Spleen (tissue), 11 donors: ENCODE results near the gene DNAJC10. TPM values are rescaled to one million over a fixed set of nuclear protein-coding genes. Genes with fewer than 3 reads are reported as not detected.
A peak's percentile ranks its signal among the peaks of the same experiment; 100 is the strongest.

Experiments used
- DNase-seq: peaks from one replicate; pipeline ENCODE4 v3.0.0-alpha.2; 2020
- H3K27ac ChIP-seq, 8 donors: fragments of 200-600 bp; sonication (generic) in 7 of 8; 1 replicate in 4 of 8; 2 replicates in 4 of 8; pipeline versions ENCODE4 v1.5.0 to v1.8.0; 2016 to 2021; ENCODE audit warnings: inconsistent platforms in 4 of 8, mild to moderate bottlenecking in 4 of 8, moderate library complexity in 1 of 8
- H3K27me3 ChIP-seq, 7 donors: fragments of 200-600 bp; sonication (generic) in 6 of 7; replicated peaks in 1 of 7; 1 replicate in 4 of 7; 2 replicates in 3 of 7; pipeline versions ENCODE4 v1.5.0 to v1.8.0; 2016 to 2021; ENCODE audit warnings: inconsistent platforms in 3 of 7, mild to moderate bottlenecking in 1 of 7
- H3K36me3 ChIP-seq, 6 donors: fragments of 200-600 bp; sonication (generic) in 5 of 6; 1 replicate in 4 of 6; 2 replicates in 2 of 6; pipeline versions ENCODE4 v1.5.0 to v1.8.0; 2016 to 2021; ENCODE audit warnings: inconsistent platforms in 2 of 6
- H3K4me1 ChIP-seq, 6 donors: fragments of 200-600 bp; sonication (generic) in 5 of 6; 1 replicate in 3 of 6; 2 replicates in 3 of 6; pipeline versions ENCODE4 v1.5.0 to v1.8.0; 2016 to 2021; ENCODE audit warnings: inconsistent platforms in 3 of 6
- H3K4me3 ChIP-seq, 8 donors: fragments of 200-600 bp; sonication (generic) in 7 of 8; 1 replicate in 4 of 8; 2 replicates in 4 of 8; pipeline versions ENCODE4 v1.5.0 to v1.8.0; 2016 to 2021; ENCODE audit warnings: inconsistent platforms in 4 of 8, mild to moderate bottlenecking in 4 of 8, moderate library complexity in 2 of 8
- H3K9me3 ChIP-seq, 8 donors: fragments of 200-600 bp; sonication (generic) in 7 of 8; 1 replicate in 4 of 8; 2 replicates in 4 of 8; pipeline versions ENCODE4 v1.5.0 to v1.8.0; 2016 to 2021; ENCODE audit warnings: inconsistent platforms in 4 of 8
- POLR2A ChIP-seq, 3 donors: fragments of 450-650 bp; IDR thresholded peaks; one replicate each; pipeline ENCODE4 v1.5.1; 2017; ENCODE audit warnings: antibody characterized with exemption in 3 of 3, mild to moderate bottlenecking in 1 of 3
- POLR2AphosphoS5 ChIP-seq, 3 donors: sonication (generic); formaldehyde crosslinking; IDR thresholded peaks; one replicate each; pipeline ENCODE4 v1.5.1; 2017; ENCODE audit warnings: antibody characterized with exemption in 3 of 3
- WGBS, 5 donors: extraction: QIAGEN DNeasy Blood & Tissue Kit in 3 of 5; methylation state at CpG; one replicate each; pipeline versions ENCODE4 v1.1.5 to v1.1.7; 2013 to 2018; 5-methylcytosine and 5-hydroxymethylcytosine counted together
- intact Hi-C: fragments of 100-400 bp; cut with DNase I; formaldehyde crosslinking; loops from one replicate; pipeline ENCODE4 v1.15.0; 2023; ENCODE audit warnings: low total_unique reads
- polyA plus RNA-seq, 3 donors: library from polyadenylated mRNA; stranded (reverse); fragments of 200-250 nt; gene quantifications; one replicate each; pipeline ENCODE4 v1.2.1, GENCODE V29; 2013
- total RNA-seq, 7 donors: library from RNA; depleted of rRNA in 3 of 7; stranded (reverse); fragments of >200 nt in 3 of 7; fragmentation: NEBNext Ultra II Directional in 4 of 7; extraction: Animal tissue kit (Norgen Biotek cat#: 25700) in 4 of 7; gene quantifications; one replicate each; pipeline versions ENCODE4 v1.1.0 to v1.2.1, GENCODE V29; 2016 to 2021
- TF ChIP-seq, protein P1 (sequence below), 11 experiments: fragments of 200-600 bp in 7 of 11; fragments of 450-650 bp in 4 of 11; sonication (generic) in 4 of 11; IDR thresholded peaks in 8 of 11; conservative IDR thresholded peaks in 3 of 11; 1 replicate in 7 of 11; 2 replicates in 4 of 11; pipeline versions ENCODE4 v1.4.0 to v1.8.0; 2016 to 2021; ENCODE audit warnings: antibody characterized with exemption in 11 of 11, inconsistent platforms in 4 of 11, mild to moderate bottlenecking in 1 of 11
- donor health status: healthy with polysubstance abuse.
- donor health status: DM: no; HTN: no; CAD: no; lungs with moderate emphysema.
- donor health status: DM: no; HTN: no; CAD: no.
- donor health status: Bipolar disorder and iron deficiency.
- donor health status: healthy.
- donor health status: DM: no; HTN: no; CAD: no.
- donor health status: DM: yes; HTN: yes; CAD: no.

DNAJC10 gene
- total and polyA plus RNA-seq, 10 donors: 25.7 to 108 (median 72.1) TPM

DNA sequence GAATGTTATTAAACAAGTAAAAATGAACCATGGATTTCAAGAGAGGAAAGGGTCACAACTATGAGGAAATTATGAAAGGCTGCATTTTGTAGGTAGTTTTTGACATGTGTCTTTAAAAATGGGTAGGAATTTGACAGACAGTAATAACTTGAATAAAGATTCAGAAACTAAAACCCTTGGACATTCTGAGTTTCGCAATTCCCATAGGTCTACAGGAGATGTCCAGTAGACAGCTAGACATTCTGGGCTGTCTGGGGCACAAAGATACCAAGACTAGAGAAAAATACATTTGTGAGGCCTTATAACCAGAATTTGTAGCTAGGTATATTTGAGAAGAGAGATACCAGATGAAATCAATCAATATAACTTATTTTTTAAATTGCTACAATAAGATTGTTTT is 42.3 kb downstream of the DNAJC10 start:
- H3K4me1 ChIP-seq: peaks cover 0 to 20% (median 0%) of the 10 kb centered on the region in 6 donors
- no peak overlapping the region for H3K27ac ChIP-seq
- intact Hi-C loops: no loop called here
- peaks cover 7 to 100% (median 82%) of the 10 kb centered on the region in 6 donors for H3K36me3 ChIP-seq
- DNase-seq: no peak
- TF ChIP-seq POLR2AphosphoS5 (IDR thresholded peaks at IDR 0.05): no peak
- TF ChIP-seq, protein P1, sequence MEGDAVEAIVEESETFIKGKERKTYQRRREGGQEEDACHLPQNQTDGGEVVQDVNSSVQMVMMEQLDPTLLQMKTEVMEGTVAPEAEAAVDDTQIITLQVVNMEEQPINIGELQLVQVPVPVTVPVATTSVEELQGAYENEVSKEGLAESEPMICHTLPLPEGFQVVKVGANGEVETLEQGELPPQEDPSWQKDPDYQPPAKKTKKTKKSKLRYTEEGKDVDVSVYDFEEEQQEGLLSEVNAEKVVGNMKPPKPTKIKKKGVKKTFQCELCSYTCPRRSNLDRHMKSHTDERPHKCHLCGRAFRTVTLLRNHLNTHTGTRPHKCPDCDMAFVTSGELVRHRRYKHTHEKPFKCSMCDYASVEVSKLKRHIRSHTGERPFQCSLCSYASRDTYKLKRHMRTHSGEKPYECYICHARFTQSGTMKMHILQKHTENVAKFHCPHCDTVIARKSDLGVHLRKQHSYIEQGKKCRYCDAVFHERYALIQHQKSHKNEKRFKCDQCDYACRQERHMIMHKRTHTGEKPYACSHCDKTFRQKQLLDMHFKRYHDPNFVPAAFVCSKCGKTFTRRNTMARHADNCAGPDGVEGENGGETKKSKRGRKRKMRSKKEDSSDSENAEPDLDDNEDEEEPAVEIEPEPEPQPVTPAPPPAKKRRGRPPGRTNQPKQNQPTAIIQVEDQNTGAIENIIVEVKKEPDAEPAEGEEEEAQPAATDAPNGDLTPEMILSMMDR (IDR thresholded peaks at IDR 0.05 in 8 of 11, conservative IDR thresholded peaks at IDR 0.05 in 3 of 11): no peak
- no peak for TF ChIP-seq POLR2A (IDR thresholded peaks at IDR 0.05)
- no peaks in the 10 kb centered on the region for H3K27me3 ChIP-seq
- 51 to 100% (median 97%) methylated on average over 1 of the region's 1 CpG for WGBS, 5 donors
- no peak overlapping the region for H3K4me3 ChIP-seq
- no peaks in the 10 kb centered on the region for H3K9me3 ChIP-seq

DNA sequence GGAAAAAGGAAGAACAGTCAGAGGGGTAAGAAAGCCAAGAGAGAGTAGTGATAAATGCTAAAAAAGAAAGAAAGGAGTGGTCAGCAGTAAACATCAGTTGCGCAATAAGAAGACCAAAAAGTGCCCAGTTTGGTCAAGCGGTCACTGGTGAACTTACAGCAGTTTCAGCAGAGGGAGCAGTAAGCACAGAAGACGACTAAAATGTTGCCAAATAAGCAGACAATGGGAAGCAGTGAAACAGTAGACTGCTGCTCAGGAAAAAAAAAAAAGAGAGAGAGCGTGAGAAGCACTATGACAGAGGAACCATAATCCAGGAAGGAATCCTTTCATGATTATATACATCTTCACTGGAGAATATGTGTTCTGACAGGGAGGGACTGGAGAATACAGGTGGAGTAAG is 45.8 kb downstream of the DNAJC10 start:
- H3K9me3 ChIP-seq: no peaks in the 10 kb centered on the region
- intact Hi-C loops: loop anchor here (10.0 kb wide), 1 partner anchor 223 kb away; no protein-coding TSS in a partner anchor
- 67 to 87% (median 72%) methylated on average over 4 of the region's 4 CpGs for WGBS, 5 donors
- H3K27me3 ChIP-seq: no peaks in the 10 kb centered on the region
- peaks cover 0 to 17% (median 0%) of the 10 kb centered on the region in 6 donors for H3K4me1 ChIP-seq
- no peak overlapping the region for H3K4me3 ChIP-seq
- peak overlapping the region in 4 of 8 donors; percentile 12 to 58 (median 44) for H3K27ac ChIP-seq
- DNase-seq: no peak
- TF ChIP-seq, protein P1 (IDR thresholded peaks at IDR 0.05 in 8 of 11, conservative IDR thresholded peaks at IDR 0.05 in 3 of 11): peak in 3 of 11 experiments; percentile 10 to 35 (median 13)
- TF ChIP-seq POLR2AphosphoS5 (IDR thresholded peaks at IDR 0.05): no peak
- TF ChIP-seq POLR2A (IDR thresholded peaks at IDR 0.05): no peak
- peaks cover 7 to 100% (median 76%) of the 10 kb centered on the region in 6 donors for H3K36me3 ChIP-seq

DNA sequence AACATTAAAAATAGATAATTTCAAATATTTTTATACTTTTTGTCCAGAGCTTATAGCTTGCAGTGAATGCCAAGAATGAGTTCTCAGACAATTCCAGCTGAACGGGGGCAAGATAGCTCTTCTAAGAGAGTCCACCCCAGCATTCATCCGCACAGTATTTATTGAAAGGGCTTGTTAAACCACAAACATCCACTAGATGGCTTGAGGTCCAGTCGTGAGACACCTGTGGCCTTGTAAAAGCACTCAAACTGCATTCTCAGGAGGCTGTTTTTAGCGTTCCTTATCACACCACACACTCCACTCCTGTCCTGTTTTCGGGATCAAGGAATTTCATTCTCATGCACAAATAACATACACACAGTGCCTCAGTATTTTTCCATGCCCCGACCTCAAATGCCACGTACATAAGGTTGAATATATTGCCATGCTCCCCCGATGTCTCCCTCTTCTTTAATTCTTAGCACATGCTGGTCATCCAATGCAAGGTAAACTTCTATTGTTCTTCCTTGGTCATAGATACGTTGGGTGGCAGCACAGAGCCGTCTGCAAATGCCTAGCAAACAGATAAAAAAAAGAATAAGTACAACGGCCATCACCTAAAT is 47.4 kb downstream of the DNAJC10 start:
- TF ChIP-seq, protein P1 (IDR thresholded peaks at IDR 0.05 in 8 of 11, conservative IDR thresholded peaks at IDR 0.05 in 3 of 11): peak in 7 of 11 experiments; percentile 15 to 59 (median 41)
- TF ChIP-seq POLR2AphosphoS5 (IDR thresholded peaks at IDR 0.05): no peak
- peaks cover 0 to 2% (median under 1%) of the 10 kb centered on the region in 8 donors for H3K9me3 ChIP-seq
- H3K27me3 ChIP-seq: no peaks in the 10 kb centered on the region
- WGBS, 5 donors: 66 to 72% (median 69%) methylated on average over 11 of the region's 11 CpGs
- no peak overlapping the region for H3K4me3 ChIP-seq
- H3K4me1 ChIP-seq: peaks cover 0 to 17% (median 0%) of the 10 kb centered on the region in 6 donors
- peaks cover 2 to 100% (median 65%) of the 10 kb centered on the region in 6 donors for H3K36me3 ChIP-seq
- peak overlapping the region in 2 of 8 donors; percentile 12 to 40 for H3K27ac ChIP-seq
- DNase-seq: no peak
- intact Hi-C loops: loop anchor here (10.0 kb wide), 1 partner anchor 221 kb away; no protein-coding TSS in a partner anchor

DNA sequence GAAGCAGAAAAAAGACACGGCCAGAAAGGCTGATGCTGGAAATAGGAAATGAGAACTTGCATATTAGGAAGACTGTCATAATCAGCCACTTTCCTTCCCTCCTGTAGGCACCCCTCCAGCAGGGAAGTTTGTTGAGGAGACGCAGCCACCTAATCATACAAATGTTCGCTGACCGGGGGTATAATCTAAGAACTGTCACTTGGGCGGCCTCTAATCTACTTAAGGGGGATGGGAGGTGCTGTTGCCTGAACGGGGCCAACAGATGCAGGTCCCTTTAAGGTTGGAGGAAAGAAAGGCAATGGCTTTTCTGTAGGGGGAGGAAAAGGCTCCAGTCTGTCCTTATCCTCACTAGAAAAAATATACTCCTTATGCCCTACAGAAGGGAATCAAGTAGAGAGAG is 50.6 kb downstream of the DNAJC10 start:
- H3K4me3 ChIP-seq: no peak overlapping the region
- H3K9me3 ChIP-seq: peaks cover 0 to 34% (median 32%) of the 10 kb centered on the region in 8 donors
- no peaks in the 10 kb centered on the region for H3K27me3 ChIP-seq
- H3K27ac ChIP-seq: peak overlapping the region in 1 of 8 donors; percentile 15
- intact Hi-C loops: loop anchor here (10.0 kb wide), 1 partner anchor 218 kb away; no protein-coding TSS in a partner anchor
- peaks cover 0 to 100% (median 42%) of the 10 kb centered on the region in 6 donors for H3K36me3 ChIP-seq
- TF ChIP-seq POLR2AphosphoS5 (IDR thresholded peaks at IDR 0.05) (no peak), POLR2A (IDR thresholded peaks at IDR 0.05) (no peak)
- TF ChIP-seq, protein P1 (IDR thresholded peaks at IDR 0.05 in 8 of 11, conservative IDR thresholded peaks at IDR 0.05 in 3 of 11): no peak
- DNase-seq: no peak
- 52 to 73% (median 66%) methylated on average over 6 of the region's 6 CpGs for WGBS, 5 donors
- peaks cover 0 to 15% (median 0%) of the 10 kb centered on the region in 6 donors for H3K4me1 ChIP-seq
